ENCODE data around the gene HAT1.

Gene HAT1

DNA sequence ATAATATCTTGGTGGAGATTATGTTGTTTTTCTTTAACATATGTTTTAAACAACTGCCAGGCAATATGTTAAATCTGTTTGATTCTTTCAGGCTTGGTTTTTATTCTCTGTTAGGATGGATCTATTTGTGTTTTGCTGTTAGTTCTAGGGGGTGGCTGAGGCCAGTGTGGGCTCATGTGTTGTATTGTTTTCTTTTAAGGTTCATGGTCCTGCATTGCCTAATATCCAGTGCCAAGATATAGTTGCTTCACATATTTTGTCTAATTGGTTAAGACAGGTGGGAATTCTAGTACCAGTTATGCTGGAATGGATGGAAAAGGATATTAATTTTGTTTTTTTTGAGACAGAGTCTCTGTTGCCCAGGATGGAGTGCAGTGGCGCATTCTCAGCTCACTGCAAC lies 85.1 kb downstream of the HAT1 start:
- no peak for DNase-seq (ENCODE audit: insufficient read length, low spot score)
- FAIRE-seq, result no peak
- TF ChIP-seq, protein P1, sequence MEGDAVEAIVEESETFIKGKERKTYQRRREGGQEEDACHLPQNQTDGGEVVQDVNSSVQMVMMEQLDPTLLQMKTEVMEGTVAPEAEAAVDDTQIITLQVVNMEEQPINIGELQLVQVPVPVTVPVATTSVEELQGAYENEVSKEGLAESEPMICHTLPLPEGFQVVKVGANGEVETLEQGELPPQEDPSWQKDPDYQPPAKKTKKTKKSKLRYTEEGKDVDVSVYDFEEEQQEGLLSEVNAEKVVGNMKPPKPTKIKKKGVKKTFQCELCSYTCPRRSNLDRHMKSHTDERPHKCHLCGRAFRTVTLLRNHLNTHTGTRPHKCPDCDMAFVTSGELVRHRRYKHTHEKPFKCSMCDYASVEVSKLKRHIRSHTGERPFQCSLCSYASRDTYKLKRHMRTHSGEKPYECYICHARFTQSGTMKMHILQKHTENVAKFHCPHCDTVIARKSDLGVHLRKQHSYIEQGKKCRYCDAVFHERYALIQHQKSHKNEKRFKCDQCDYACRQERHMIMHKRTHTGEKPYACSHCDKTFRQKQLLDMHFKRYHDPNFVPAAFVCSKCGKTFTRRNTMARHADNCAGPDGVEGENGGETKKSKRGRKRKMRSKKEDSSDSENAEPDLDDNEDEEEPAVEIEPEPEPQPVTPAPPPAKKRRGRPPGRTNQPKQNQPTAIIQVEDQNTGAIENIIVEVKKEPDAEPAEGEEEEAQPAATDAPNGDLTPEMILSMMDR (IDR thresholded peaks at IDR 0.05; ENCODE audit: insufficient read depth, missing control alignments), result no peak

DNA sequence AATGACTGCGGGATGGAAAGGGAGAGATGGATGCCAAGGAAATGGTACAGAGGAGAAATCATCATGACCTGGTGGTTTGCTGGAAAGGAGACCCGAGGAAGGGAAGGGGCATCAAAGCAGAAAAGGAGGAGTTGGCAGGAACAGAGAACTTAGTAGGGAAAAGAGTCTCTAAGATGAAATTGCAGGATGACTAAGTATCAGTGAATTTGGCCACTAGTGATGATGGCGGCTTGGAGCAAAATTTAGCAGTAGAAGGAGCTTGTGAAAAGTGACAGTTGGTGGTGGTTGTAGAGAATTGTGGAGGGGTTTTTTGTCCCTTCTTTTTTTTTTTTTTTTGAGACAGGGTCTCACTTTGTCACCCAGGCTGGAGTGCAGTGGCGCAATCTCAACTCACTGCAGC lies 87.6 kb downstream of the HAT1 start:
- FAIRE-seq (no peak), DNase-seq (ENCODE audit: insufficient read length, low spot score) (no peak)
- TF ChIP-seq, protein P1 (IDR thresholded peaks at IDR 0.05; ENCODE audit: insufficient read depth, missing control alignments), result no peak

DNA sequence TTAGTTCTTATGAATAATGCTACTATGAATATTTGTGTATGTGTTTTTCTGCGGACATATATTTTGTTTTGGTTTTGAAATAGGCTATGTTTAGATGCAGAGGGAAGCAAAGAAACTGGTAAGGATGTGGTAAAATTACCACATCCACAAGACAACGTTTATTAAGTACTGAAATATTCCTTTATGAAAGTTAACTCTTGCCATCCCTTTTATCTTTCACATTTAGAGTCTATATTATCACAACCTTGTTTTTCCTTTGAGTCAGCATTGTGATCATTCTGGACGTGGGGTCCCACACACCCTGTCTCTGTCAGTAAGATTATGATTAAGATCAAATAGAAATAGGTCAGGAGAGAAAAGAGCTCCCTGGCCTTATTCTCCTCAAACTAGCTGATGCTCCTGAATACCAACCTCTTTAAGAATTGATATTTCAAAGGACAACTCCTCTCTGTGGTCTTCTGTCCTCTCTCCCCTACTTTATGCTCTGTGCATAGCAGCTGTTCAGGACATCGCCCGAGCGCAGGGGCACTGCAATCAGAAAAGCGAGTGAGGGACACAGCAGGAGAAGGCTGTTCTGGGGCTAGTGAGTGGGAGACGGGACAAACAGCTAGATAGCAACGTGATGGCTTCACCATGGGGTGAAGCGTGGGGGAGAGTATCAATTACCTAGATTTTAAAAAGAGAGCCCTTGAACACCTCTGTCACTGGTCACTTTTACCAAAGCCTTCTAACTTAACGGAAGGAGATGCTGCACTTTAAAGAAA lies 89.7 kb downstream of the HAT1 start:
- FAIRE-seq (no peak), DNase-seq (ENCODE audit: insufficient read length, low spot score) (no peak)
- TF ChIP-seq, protein P1 (IDR thresholded peaks at IDR 0.05; ENCODE audit: insufficient read depth, missing control alignments), result no peak

DNA sequence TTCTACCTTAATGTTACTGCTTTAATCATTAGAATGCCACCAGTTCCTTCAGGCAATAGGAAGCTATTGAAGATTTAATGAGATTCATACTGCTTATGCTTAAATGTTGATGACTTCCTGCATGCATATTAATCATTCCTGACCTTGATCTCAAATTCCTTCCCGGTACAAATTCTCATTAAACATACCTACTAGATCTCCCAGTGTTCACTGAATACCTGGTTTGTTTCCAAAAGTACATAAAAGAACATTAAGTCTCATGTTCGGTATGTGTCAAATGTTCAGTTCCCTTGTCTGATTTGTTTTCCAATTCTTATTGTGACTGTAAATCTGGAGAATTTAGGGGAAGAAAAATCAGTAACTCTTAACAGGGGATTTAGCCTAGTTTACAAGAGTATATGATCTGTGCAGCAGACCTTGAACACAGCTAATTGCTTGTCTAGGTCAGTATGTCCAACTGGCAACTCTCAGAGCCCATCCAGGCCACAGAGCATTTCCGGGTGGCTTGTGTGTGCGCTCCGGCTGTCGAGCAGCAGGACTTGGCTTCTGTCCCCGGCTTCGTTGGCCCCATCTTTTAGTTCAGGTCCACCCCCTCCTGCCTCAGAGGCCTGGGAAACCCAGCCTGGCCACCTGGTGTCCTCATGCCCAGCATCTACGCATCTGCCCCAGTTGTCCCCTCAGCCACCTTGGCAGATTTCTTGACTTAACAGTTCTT lies 90.6 kb downstream of the HAT1 start:
- no peak for FAIRE-seq
- TF ChIP-seq, protein P1 (IDR thresholded peaks at IDR 0.05; ENCODE audit: insufficient read depth, missing control alignments), result no peak
- DNase-seq (ENCODE audit: insufficient read length, low spot score), result no peak

DNA sequence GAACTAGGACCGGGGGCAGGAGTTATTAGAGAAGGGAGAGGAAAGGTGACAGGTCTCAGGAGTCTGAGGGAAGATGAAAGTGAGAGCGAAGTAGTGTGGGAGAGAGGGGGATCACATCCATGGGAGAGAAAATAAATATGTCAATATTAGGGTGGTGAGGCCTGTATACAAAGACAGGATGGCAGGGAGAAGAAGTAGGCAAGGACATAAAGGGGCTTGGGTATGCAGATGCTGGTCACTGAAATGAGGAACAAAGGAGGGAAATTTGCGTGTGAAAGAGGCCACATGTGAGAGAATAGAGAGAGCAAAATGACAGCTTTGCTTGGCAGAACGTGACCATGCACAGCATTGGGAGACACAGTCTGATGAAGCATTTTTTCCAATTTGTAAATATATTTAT lies 91.1 kb downstream of the HAT1 start:
- TF ChIP-seq, protein P1 (IDR thresholded peaks at IDR 0.05; ENCODE audit: insufficient read depth, missing control alignments), result no peak
- DNase-seq (ENCODE audit: insufficient read length, low spot score) (no peak), FAIRE-seq (no peak)

DNA sequence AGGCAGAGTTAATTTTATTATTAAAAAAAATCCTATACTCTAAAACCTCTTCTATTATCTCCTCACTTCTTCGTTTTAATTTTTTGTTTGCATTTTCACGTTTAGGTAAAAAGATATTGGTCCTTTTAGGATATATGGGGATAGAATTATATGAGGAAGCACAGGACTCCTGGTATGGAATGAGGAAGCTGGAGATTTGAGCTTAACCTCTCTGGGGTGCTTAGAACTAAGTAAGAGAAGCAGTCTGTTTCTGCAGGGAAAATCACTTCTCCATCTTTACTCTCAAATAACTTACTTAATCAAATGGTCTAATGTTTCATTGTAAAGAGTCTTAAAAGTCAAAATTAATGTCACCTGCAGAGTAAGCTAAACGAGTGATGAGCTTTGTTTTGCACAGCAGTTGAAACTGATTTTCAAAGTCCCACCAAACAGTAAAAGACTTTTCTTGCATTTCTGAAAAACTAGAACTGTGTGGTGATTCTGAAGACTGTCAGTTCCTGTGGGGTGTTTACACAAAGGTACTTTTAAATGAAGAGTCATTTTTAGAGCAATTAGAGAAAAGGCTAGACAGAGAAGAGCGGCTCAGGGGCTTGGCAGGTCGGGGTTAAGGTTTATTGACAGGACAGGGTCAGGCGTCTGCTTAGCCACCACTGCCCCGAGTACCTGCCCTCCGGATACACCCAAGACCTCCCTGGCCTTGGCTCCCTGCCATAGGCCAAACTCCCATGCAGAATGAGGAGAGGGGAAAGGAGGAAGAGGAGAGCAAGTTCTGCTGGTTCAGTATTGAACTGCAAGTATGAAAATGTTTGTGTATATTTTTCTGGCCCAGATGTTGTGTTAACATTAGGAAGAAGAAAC lies 99.0 kb downstream of the HAT1 start:
- TF ChIP-seq, protein P1 (IDR thresholded peaks at IDR 0.05; ENCODE audit: insufficient read depth, missing control alignments), result no peak
- no peak for FAIRE-seq
- no peak for DNase-seq (ENCODE audit: insufficient read length, low spot score)

All from D721Med (cell line).